ENCODE data around the gene PAXX.

GRCh38 chr9:137031904-137032640 is 39.9 kb downstream of the PAXX start, which contains the start of gene FUT7:
- TF ChIP-seq, protein P1, sequence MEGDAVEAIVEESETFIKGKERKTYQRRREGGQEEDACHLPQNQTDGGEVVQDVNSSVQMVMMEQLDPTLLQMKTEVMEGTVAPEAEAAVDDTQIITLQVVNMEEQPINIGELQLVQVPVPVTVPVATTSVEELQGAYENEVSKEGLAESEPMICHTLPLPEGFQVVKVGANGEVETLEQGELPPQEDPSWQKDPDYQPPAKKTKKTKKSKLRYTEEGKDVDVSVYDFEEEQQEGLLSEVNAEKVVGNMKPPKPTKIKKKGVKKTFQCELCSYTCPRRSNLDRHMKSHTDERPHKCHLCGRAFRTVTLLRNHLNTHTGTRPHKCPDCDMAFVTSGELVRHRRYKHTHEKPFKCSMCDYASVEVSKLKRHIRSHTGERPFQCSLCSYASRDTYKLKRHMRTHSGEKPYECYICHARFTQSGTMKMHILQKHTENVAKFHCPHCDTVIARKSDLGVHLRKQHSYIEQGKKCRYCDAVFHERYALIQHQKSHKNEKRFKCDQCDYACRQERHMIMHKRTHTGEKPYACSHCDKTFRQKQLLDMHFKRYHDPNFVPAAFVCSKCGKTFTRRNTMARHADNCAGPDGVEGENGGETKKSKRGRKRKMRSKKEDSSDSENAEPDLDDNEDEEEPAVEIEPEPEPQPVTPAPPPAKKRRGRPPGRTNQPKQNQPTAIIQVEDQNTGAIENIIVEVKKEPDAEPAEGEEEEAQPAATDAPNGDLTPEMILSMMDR (IDR thresholded peaks at IDR 0.05), result no peak
- no peak for TF ChIP-seq POLR2A (IDR thresholded peaks at IDR 0.05)

Data from Peyer's patch (tissue), 4 donors.